Skeletal muscle cell (primary cell): ENCODE measurements around the gene TNFSF10.
"Not testable (repeated sequence)": the region's sequence is repeated elsewhere in the genome, so short reads cannot be mapped to it uniquely, and the experiment has no call there.

Experiments
- DNase-seq: peaks from one replicate; pipeline ENCODE4 v3.0.0-alpha.2; 2010; ENCODE audit warnings: low read depth
- H3K4me3 ChIP-seq: 2 replicates; pipeline ENCODE4 v1.5.1; 2011; ENCODE audit warnings: low read depth, mild to moderate bottlenecking, control low read depth, low read length, moderate library complexity

The TNFSF10 gene

DNA sequence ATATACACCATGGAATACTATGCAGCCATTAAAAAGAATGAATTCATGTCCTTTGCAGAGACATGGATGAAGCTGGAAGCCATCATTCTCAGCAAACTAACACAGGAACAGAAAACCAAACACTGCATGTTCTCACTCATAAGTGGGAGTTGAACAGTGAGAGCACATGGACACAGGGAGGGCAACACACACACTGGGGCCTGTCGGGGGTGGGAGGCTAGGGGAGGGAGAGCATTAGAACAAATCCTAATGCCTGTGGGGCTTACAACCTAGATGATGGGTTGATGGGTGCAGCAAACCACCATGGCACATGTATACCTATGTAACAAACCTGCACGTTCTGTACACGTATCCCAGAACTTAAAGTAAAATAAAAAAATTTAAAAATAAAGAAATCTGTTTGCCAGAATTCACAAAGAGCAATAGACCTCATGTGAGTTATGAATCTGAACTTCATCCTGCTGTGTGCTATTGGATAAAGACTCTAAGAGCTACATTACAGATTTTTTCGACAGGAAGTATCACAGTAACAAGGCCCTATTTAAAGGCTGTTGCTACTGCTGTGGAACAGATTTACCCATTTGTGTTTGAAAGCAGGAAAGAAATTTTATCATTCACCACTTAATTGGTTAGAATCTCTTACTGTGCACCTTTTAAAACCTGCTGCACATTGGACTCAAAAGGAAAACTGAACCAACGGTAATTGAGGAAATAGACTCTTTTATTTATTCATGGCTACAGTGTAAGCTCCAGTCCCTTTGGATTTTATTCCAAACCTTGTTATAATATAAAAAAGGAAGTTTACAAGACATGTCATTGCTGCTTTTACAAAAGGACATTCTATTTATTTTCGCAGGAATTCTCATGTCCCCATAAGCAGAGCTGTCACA is 1.1 kb downstream of the TNFSF10 start:
- not testable (repeated sequence) for H3K4me3 ChIP-seq

DNA sequence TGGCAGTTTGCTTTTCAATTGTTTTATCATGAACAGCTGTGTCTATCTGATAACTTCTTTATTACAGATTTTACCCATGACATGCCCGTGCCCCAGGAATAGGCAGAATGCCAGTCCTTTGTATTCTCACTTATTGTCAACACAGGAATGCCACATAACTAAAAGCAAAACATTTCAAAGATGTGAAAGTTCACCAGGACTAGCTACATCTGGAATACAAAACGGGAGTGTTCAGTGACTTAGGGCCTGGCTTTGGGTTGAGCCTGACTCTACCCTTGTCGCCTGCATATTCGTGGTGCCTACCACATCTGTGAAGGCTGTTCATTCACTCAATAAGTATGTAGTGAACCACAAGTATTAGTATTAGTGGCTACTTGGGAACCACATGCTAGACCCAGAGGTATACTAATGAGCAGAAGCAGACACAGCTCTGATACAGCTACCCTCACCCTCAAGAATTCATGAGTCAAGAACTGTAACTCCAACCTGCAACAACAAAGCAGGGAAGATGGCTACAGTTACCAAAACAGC is 2.9 kb downstream of the TNFSF10 start:
- DNase-seq: peak; percentile 64
- H3K4me3 ChIP-seq: no peak overlapping the region

More for the DNA sequence above, 1.1 kb downstream of the TNFSF10 start:
- DNase-seq: not testable (repeated sequence)

DNA sequence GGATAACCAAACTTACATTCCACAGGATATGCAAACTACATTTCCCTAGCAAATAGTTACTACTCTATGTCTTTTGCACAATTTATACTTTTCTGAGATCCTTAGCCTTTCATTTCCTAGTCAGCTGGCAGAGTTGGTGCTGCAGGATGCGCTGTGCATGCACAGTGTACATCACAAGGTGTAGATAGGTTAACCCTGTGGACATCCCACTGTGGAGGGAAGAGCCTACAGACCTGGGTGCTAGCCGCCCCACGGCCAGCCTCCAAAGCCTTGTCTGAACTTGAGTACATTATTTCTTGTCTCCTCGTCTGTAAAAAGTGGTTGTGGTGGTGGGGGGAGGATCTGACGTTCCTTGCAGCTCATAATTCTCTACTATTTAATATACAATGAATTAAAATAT is 3.5 kb downstream of the TNFSF10 start:
- no peak overlapping the region for H3K4me3 ChIP-seq
- no peak for DNase-seq

- DNase-seq: no peak
- no peak overlapping the region for H3K4me3 ChIP-seq
Observed at GRCh38 chr3:172518929-172519640, 4.1 kb downstream of the TNFSF10 start.

GRCh38 chr3:172517859-172518466 is 5.3 kb downstream of the TNFSF10 start:
- no peak overlapping the region for H3K4me3 ChIP-seq
- no peak for DNase-seq

DNA sequence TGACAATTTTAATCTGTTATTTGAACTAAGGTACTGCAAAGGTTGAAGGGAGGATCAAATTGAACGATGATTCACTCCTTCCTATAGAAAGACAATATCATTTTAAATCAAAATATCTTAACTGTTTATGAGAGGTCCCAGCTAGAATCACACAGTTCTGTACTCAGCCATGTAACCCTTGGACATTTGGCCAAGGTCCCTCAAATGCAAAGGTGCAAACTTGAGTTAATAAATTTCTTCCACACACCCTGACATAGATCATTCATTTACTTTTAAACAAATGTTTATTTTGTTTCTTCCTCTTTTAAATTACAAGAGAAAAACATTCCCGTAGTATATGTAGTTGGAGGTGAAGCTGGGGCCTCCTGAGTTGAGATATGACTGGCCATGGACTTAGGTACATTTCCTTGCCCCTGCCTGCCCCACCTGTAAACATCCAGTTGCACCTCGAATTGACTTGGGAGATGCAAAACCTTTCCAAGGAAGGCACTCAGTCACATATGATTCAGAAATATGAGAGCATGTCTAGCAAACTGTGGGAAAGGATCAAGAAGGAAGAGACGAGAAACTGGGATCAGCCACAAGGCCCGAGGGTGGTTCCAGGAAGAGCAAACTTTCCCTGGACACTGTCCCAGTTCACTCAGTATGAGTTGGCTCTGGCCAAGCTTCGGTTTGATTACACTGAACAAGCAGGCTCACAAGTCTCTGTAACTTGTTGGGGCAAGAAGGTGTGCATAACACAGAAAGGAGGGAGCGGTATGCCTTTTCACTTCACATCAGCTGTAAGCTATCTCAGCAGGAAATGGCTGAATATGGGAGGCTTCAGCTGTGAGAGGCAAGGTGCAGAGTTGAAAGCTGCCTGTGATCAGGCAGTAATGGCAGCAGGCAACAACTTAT is 6.7 kb downstream of the TNFSF10 start:
- peak; percentile 59 for DNase-seq

DNA sequence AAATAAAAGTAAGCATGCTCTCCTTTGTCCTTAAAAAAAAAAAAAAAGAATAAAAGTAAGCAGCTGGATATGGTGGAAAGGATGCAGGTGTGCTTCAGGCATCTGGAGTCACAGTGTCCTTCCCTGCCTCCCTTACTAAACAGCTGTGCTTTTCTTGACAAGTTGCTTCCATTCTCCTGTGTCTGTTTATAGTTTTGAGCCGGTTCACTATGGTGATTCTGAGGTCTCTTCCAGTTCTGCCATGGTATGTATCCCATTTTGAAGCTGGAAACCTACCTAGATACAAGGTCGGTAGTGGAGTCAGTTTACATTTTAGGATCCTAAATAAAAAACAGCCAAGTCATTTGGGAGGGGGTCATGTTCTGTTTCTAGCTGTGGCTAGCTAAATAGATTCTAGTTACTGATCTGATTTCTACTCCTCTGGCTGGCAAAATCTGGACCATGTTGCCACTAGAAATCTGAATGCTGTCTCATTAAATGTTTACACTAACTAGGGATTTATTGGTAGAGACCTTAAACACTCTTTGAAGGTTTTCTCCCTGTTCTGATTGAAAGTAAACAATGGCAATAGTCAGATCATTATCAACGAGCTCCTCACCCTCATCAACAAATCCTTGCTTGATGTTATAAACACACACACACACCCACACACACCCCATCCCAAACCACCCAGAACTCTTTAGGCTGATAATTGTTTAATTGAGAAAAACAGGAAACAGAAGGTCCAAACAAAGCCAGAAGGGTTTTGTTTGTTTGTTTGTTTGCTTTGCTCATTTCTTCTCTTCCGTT is 7.9 kb downstream of the TNFSF10 start:
- DNase-seq: no peak
- no peak overlapping the region for H3K4me3 ChIP-seq

More for the DNA sequence above, 6.7 kb downstream of the TNFSF10 start:
- H3K4me3 ChIP-seq: no peak overlapping the region

DNA sequence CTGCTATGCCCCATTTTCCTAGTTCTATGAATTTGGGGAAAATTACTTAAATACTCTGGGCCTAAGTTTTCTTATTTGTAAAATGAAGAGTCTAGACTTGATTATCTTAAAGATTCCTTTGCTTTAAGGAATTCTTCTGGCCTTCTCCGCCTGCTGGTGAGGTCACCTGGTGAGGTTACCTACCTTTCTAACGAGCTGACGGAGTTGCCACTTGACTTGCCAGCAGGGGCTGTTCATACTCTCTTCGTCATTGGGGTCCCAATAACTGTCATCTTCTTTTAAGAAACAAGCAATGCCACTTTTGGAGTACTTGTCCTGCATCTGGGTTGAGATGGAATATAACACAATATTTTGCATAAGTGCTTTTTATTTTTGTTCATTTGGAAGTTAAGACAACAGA is 8.6 kb downstream of the TNFSF10 start:
- no peak for DNase-seq
- no peak overlapping the region for H3K4me3 ChIP-seq

DNA sequence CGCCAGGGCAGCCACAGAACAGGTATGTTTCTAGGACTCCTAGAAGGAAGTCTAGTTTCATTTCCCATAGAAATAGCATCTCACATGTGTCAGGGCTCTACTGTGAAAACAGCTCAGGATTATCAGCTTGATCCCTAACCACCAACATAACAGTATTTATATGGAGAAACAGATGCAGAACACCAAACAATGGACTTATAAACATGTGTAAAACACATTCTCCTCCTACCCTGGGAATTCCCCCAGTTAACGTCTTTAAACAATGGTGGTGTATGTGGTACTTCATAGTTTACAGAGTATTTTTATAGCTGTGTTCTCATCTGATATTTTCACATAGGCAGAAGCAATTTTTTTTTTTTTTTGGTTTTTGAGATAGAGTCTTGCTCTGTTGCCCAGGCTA is 9.7 kb downstream of the TNFSF10 start:
- H3K4me3 ChIP-seq: no peak overlapping the region
- DNase-seq: no peak

GRCh38 chr3:172511783-172512762 is 11.2 kb downstream of the TNFSF10 start:
- no peak for DNase-seq
- no peak overlapping the region for H3K4me3 ChIP-seq

- no peak for DNase-seq
- H3K4me3 ChIP-seq: no peak overlapping the region
Observed at GRCh38 chr3:172506094-172506493, 17.1 kb downstream of the TNFSF10 start.

DNA sequence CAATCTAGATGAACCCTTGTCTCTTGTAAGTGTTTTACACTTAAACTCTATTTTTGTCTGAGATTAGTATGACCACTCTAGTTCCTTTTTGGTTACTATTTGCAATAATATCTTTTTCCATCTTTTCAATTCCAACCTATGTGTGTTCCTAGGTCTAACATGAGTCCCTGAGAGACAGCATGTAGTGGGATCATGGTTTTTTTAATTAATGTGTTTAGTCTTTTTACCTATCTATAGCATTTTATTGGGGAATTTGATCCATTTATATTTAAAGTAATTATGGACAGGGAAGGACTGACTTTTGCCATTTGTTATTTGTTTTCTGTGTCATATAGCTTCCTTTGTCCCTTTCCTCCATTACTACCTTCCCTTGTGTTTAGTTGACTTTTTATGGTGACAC is 21.7 kb downstream of the TNFSF10 start:
- no peak for DNase-seq
- H3K4me3 ChIP-seq: no peak overlapping the region

GRCh38 chr3:172490198-172490669 is 33.0 kb downstream of the TNFSF10 start:
- not testable (repeated sequence) for H3K4me3 ChIP-seq
- peak; percentile 23 for DNase-seq

- no peak overlapping the region for H3K4me3 ChIP-seq
- DNase-seq: no peak
Observed at GRCh38 chr3:172478116-172478515, 45.1 kb downstream of the TNFSF10 start.

GRCh38 chr3:172476347-172476746 is 46.9 kb downstream of the TNFSF10 start:
- DNase-seq: no peak
- no peak overlapping the region for H3K4me3 ChIP-seq

DNA sequence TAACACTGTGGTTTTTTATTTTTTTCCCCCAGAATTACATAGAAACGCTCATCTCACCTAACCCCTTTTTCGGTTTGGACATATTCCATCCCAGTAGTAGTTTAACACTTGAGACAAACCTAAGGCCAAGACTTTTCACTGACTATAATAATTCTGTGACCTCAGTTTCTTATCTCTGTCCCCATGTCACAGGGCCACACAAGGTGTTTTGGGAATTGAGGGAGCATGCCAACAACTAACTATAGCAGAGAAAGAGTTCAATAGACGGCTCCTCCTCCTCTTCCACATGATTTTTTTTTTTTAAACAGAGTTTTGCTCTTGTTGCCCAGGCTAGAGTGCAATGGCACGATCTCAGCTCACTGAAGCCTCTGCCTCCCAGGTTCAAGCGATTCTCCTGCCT is 47.5 kb downstream of the TNFSF10 start:
- no peak for DNase-seq

GRCh38 chr3:172471903-172472302 is 51.3 kb downstream of the TNFSF10 start:
- H3K4me3 ChIP-seq: no peak overlapping the region

More for the DNA sequence above, 47.5 kb downstream of the TNFSF10 start:
- no peak overlapping the region for H3K4me3 ChIP-seq

More at GRCh38 chr3:172471903-172472302, 51.3 kb downstream of the TNFSF10 start:
- no peak for DNase-seq
